UCSD-AML1 (cell line): ENCODE data around the gene RSAD2.

Experiments
- DNase-seq: peaks from one replicate; lab custom pipeline; 2025; ENCODE audit not compliant: unreplicated experiment; lab: John Stamatoyannopoulos, UW

The RSAD2 gene

GRCh38 chr2:6942848-6943247 is 65.3 kb downstream of the RSAD2 start:
- DNase-seq, result no peak

- DNase-seq, result no peak
Measured at GRCh38 chr2:6943523-6943922, 65.9 kb downstream of the RSAD2 start.

GRCh38 chr2:6943971-6944370 is 66.4 kb downstream of the RSAD2 start:
- DNase-seq, result no peak

GRCh38 chr2:6944555-6944954 is 67.0 kb downstream of the RSAD2 start:
- DNase-seq, result no peak

- no peak for DNase-seq
Measured at GRCh38 chr2:6945087-6945813, 67.7 kb downstream of the RSAD2 start.

GRCh38 chr2:6945821-6946220 is 68.2 kb downstream of the RSAD2 start:
- DNase-seq, result no peak

GRCh38 chr2:6946722-6947121 is 69.1 kb downstream of the RSAD2 start:
- no peak for DNase-seq
